Endothelial cell of umbilical vein (primary cell): Measurements from ENCODE around the gene MARVELD3.
A peak's percentile ranks its signal among the peaks of the same experiment; 100 is the strongest.

Experiments
- EZH2 ChIP-seq: IDR thresholded peaks from 2 replicates; pipeline ENCODE4 v1.6.1; 2012; ENCODE audit warnings: borderline replicate concordance, low read depth, mild to moderate bottlenecking, moderate library complexity, low read length, inconsistent platforms; ENCODE audit not compliant: severe bottlenecking
- POLR2A ChIP-seq: IDR thresholded peaks from 2 replicates; pipeline ENCODE4 v1.6.1; 2012; ENCODE audit warnings: low read depth, mild to moderate bottlenecking, control low read depth, low read length
- POLR2AphosphoS5 ChIP-seq: IDR thresholded peaks from 2 replicates; pipeline ENCODE4 v1.6.1; 2012; ENCODE audit warnings: low read depth, mild to moderate bottlenecking, control low read depth, low read length, moderate library complexity; ENCODE audit not compliant: insufficient read depth
- TF ChIP-seq, protein P1 (sequence below), 2 donors: IDR thresholded peaks; 1 replicate in 1 of 2; 2 replicates in 1 of 2; pipeline ENCODE4 v1.5.1; 2011; ENCODE audit warnings: low read length in 2 of 2, mild to moderate bottlenecking in 2 of 2, moderate library complexity in 2 of 2, control low read depth in 1 of 2, inconsistent platforms in 1 of 2, low read depth in 1 of 2; ENCODE audit not compliant: insufficient read depth in 1 of 2; ENCODE audit errors: extremely low read depth in 1 of 2

DNA sequence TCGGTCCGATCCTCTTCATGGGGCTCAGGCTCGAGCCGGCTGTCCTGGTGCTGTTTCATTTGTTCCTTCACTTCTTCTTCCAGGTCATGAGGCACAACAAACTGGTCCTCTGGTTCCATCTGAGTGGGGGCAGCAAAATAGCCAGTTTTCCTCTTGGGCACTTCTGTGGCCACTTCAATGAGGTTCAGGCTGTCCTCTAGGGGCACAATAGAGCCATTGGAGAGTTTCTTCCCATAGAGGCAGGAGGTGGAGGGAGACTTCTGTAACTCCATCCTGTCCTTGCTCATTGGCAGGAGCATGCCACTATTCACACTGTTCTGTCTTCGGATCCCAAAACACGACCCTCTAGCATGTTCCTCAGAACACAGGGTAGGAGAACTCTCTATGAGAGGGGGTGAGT is 22.9 kb downstream of the MARVELD3 start:
- TF ChIP-seq, protein P1, sequence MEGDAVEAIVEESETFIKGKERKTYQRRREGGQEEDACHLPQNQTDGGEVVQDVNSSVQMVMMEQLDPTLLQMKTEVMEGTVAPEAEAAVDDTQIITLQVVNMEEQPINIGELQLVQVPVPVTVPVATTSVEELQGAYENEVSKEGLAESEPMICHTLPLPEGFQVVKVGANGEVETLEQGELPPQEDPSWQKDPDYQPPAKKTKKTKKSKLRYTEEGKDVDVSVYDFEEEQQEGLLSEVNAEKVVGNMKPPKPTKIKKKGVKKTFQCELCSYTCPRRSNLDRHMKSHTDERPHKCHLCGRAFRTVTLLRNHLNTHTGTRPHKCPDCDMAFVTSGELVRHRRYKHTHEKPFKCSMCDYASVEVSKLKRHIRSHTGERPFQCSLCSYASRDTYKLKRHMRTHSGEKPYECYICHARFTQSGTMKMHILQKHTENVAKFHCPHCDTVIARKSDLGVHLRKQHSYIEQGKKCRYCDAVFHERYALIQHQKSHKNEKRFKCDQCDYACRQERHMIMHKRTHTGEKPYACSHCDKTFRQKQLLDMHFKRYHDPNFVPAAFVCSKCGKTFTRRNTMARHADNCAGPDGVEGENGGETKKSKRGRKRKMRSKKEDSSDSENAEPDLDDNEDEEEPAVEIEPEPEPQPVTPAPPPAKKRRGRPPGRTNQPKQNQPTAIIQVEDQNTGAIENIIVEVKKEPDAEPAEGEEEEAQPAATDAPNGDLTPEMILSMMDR (IDR thresholded peaks at IDR 0.05; ENCODE audit: extremely low read depth in 1 of 2, insufficient read depth in 1 of 2, low read depth in 1 of 2, low read length in 2 of 2): peak; percentile 26 to 29
- no peak for TF ChIP-seq POLR2A
- TF ChIP-seq POLR2AphosphoS5: no peak
- TF ChIP-seq EZH2: no peak
